H1 (cell line): ENCODE data around the gene DIO3. TPM values are rescaled to one million over a fixed set of nuclear protein-coding genes. Genes with fewer than 3 reads are reported as not detected.

ENCODE experiments used
- CTCF ChIA-PET: fragments of 300-600 bp; sonication (Branson Sonifier 250); formaldehyde crosslinking; loops from one replicate; lab custom pipeline; 2021; ENCODE audit not compliant: partially characterized antibody; lab: Charles Lee
- POLR2A ChIA-PET: fragments of 300-600 bp; sonication (Branson Sonifier 250); formaldehyde crosslinking; loops from one replicate; lab custom pipeline; 2021; ENCODE audit warnings: inconsistent platforms; ENCODE audit not compliant: partially characterized antibody; lab: Charles Lee
- DNase-seq, 2 experiments: peaks; one replicate each; pipeline versions ENCODE4 v3.0.0 to v3.0.0-alpha.2; 2010 to 2022; ENCODE audit warnings: low spot score in 2 of 2, low read depth in 1 of 2, mixed read lengths in 1 of 2
- FAIRE-seq: peaks from 2 replicates; lab custom pipeline; 2011; peaks lifted over from hg19 to GRCh38; lab: Jason Lieb, UNC
- H2AFZ ChIP-seq: 2 replicates; pipeline ENCODE4 v1.8.1; 2012; ENCODE audit warnings: low read length, inconsistent platforms
- H2AK5ac ChIP-seq: 2 replicates; pipeline ENCODE4 v1.6.1; 2013; ENCODE audit warnings: low read depth, low read length
- H2BK120ac ChIP-seq: replicated peaks from 2 replicates; pipeline ENCODE3; 2013; ENCODE audit warnings: low read depth, low read length, inconsistent platforms
- H2BK12ac ChIP-seq: 2 replicates; pipeline ENCODE4 v1.6.1; 2013; ENCODE audit warnings: low read depth, low read length
- H2BK15ac ChIP-seq: 2 replicates; pipeline ENCODE4 v1.6.1; 2013; ENCODE audit warnings: low read length
- H2BK20ac ChIP-seq: 2 replicates; pipeline ENCODE4 v1.6.1; 2013; ENCODE audit warnings: low read length
- H2BK5ac ChIP-seq: 2 replicates; pipeline ENCODE4 v1.6.1; 2013; ENCODE audit warnings: low read depth, low read length
- H3K14ac ChIP-seq: 2 replicates; pipeline ENCODE4 v1.6.1; 2013; ENCODE audit warnings: inconsistent platforms; ENCODE audit not compliant: insufficient read length
- H3K18ac ChIP-seq: 2 replicates; pipeline ENCODE4 v1.6.1; 2013; ENCODE audit warnings: low read length; ENCODE audit errors: extremely low read depth
- H3K23ac ChIP-seq: 2 replicates; pipeline ENCODE4 v1.6.1; 2013; ENCODE audit warnings: inconsistent platforms; ENCODE audit not compliant: insufficient read length
- H3K23me2 ChIP-seq: 2 replicates; pipeline ENCODE4 v1.6.1; 2013; ENCODE audit warnings: low read depth, low read length
- H3K27ac ChIP-seq: 2 replicates; pipeline ENCODE4 v1.6.1; 2011; ENCODE audit warnings: low read depth, low read length, inconsistent platforms
- H3K27me3 ChIP-seq, 4 experiments: replicated peaks in 1 of 4; 1 replicate in 1 of 4; 2 replicates in 3 of 4; pipeline versions ENCODE4 v1.6.1 to v1.8.1; 2011 to 2013; ENCODE audit warnings: low read length in 3 of 4, mild to moderate bottlenecking in 3 of 4, inconsistent platforms in 2 of 4, mixed read lengths in 2 of 4, moderate library complexity in 1 of 4; ENCODE audit not compliant: control insufficient read depth in 3 of 4, insufficient read depth in 3 of 4; ENCODE audit errors: extremely low read depth in 1 of 4
- H3K36me3 ChIP-seq, 4 experiments: 2 replicates each; pipeline versions ENCODE4 v1.6.1 to v1.8.1; 2011 to 2013; ENCODE audit warnings: mild to moderate bottlenecking in 4 of 4, low read length in 3 of 4, moderate library complexity in 2 of 4, control low read depth in 1 of 4, inconsistent platforms in 1 of 4; ENCODE audit not compliant: insufficient read depth in 4 of 4, control insufficient read depth in 2 of 4
- H3K4ac ChIP-seq: replicated peaks from 2 replicates; pipeline ENCODE3; 2013; ENCODE audit warnings: low read length, low read depth, mixed read lengths, inconsistent platforms; ENCODE audit not compliant: insufficient read length
- H3K4me1 ChIP-seq, 4 experiments: replicated peaks in 1 of 4; 1 replicate in 1 of 4; 2 replicates in 3 of 4; pipeline versions ENCODE4 v1.6.1 to v1.8.1; 2011 to 2013; ENCODE audit warnings: low read length in 3 of 4, inconsistent platforms in 2 of 4, mixed read lengths in 1 of 4; ENCODE audit not compliant: insufficient read depth in 4 of 4, control insufficient read depth in 3 of 4
- H3K4me2 ChIP-seq, 2 experiments: 2 replicates each; pipeline versions ENCODE4 v1.6.1 to v1.8.1; 2011 to 2013; ENCODE audit warnings: low read depth in 2 of 2, low read length in 2 of 2, control low read depth in 1 of 2, inconsistent platforms in 1 of 2, mild to moderate bottlenecking in 1 of 2; ENCODE audit not compliant: insufficient read depth in 1 of 2
- H3K4me3 ChIP-seq, 4 experiments: fragments of 200-600, 300-600 bp in 1 of 4; sonication (generic), shearing (Covaris generic), sonication (Bioruptor Twin) in 1 of 4; 2 replicates each; pipeline versions ENCODE4 v1.5.1 to v1.8.1; 2011 to 2016; ENCODE audit warnings: low read length in 4 of 4, low read depth in 3 of 4, control low read depth in 2 of 4, inconsistent platforms in 2 of 4, mild to moderate bottlenecking in 2 of 4, mixed read lengths in 1 of 4, moderate library complexity in 1 of 4; ENCODE audit not compliant: insufficient read depth in 2 of 4; ENCODE audit errors: extremely low read depth in 1 of 4
- H3K56ac ChIP-seq: replicated peaks from 2 replicates; pipeline ENCODE3; 2013; ENCODE audit warnings: low read depth, mild to moderate bottlenecking, mixed read lengths, low read length, inconsistent platforms; ENCODE audit not compliant: insufficient read length
- H3K79me1 ChIP-seq: 2 replicates; pipeline ENCODE4 v1.6.1; 2013; ENCODE audit warnings: low read depth, low read length, control low read depth
- H3K79me2 ChIP-seq, 2 experiments: 2 replicates each; pipeline versions ENCODE4 v1.6.1 to v1.8.1; 2012 to 2013; ENCODE audit warnings: low read length in 2 of 2, mild to moderate bottlenecking in 2 of 2, inconsistent platforms in 1 of 2; ENCODE audit not compliant: insufficient read depth in 2 of 2, control insufficient read depth in 1 of 2
- H3K9ac ChIP-seq, 4 experiments: replicated peaks in 1 of 4; 1 replicate in 1 of 4; 2 replicates in 3 of 4; pipeline versions ENCODE4 v1.6.1 to v1.8.1; 2011 to 2013; ENCODE audit warnings: low read depth in 3 of 4, low read length in 3 of 4, control low read depth in 2 of 4, mild to moderate bottlenecking in 2 of 4, moderate library complexity in 2 of 4, inconsistent platforms in 1 of 4; ENCODE audit errors: extremely low read depth in 1 of 4
- H3K9me3 ChIP-seq, 2 experiments: 2 replicates each; pipeline versions ENCODE4 v1.6.1 to v1.8.1; 2012 to 2013; ENCODE audit warnings: mild to moderate bottlenecking in 2 of 2, moderate library complexity in 2 of 2, control low read depth in 1 of 2, inconsistent platforms in 1 of 2, low read depth in 1 of 2, low read length in 1 of 2, mixed read lengths in 1 of 2; ENCODE audit not compliant: insufficient read depth in 2 of 2
- H4K20me1 ChIP-seq, 2 experiments: replicated peaks in 1 of 2; 2 replicates each; pipeline versions ENCODE3 to v1.8.1; 2011 to 2013; ENCODE audit warnings: inconsistent platforms in 2 of 2, low read length in 2 of 2, mild to moderate bottlenecking in 1 of 2; ENCODE audit not compliant: insufficient read depth in 2 of 2, control insufficient read depth in 1 of 2
- H4K5ac ChIP-seq: 2 replicates; pipeline ENCODE4 v1.6.1; 2013; ENCODE audit warnings: low read length, low read depth, mixed read lengths, inconsistent platforms; ENCODE audit not compliant: insufficient read length
- H4K8ac ChIP-seq: 2 replicates; pipeline ENCODE4 v1.8.0; 2013; ENCODE audit warnings: mild to moderate bottlenecking, moderate library complexity, low read length, inconsistent platforms; ENCODE audit not compliant: insufficient read depth; ENCODE audit errors: extremely low read depth
- H4K91ac ChIP-seq: replicated peaks from 2 replicates; pipeline ENCODE3; 2013; ENCODE audit warnings: low read length, mixed read lengths, inconsistent platforms; ENCODE audit not compliant: insufficient read length
- GTF2F1 ChIP-seq: IDR thresholded peaks from 2 replicates; pipeline ENCODE4 v1.6.1; 2012; ENCODE audit warnings: low read depth, low read length, improper control_type of control experiment, borderline replicate concordance
- HDAC6 ChIP-seq: IDR thresholded peaks from one replicate; pipeline ENCODE4 v1.7.1; 2012; ENCODE audit warnings: low read depth, mild to moderate bottlenecking, inconsistent platforms, low read length, moderate library complexity
- MAFK ChIP-seq: IDR thresholded peaks from 2 replicates; pipeline ENCODE4 v1.6.1; 2012; ENCODE audit warnings: low read depth, mild to moderate bottlenecking, improper control_type of control experiment, low read length
- NRF1 ChIP-seq: IDR thresholded peaks from 2 replicates; pipeline ENCODE4 v1.6.1; 2011; ENCODE audit warnings: mild to moderate bottlenecking, low read depth, low read length, improper control_type of control experiment
- PHF8 ChIP-seq: fragments of 200-600 bp; sonication (generic); conservative IDR thresholded peaks from 2 replicates; pipeline ENCODE4 v1.7.1; 2012; ENCODE audit warnings: low read depth, mild to moderate bottlenecking, inconsistent platforms, low read length, moderate library complexity
- POU5F1 ChIP-seq: IDR thresholded peaks from 2 replicates; pipeline ENCODE4 v1.6.1; 2011; ENCODE audit warnings: low read depth, mild to moderate bottlenecking, low read length, moderate library complexity
- RXRA ChIP-seq: IDR thresholded peaks from 2 replicates; pipeline ENCODE4 v1.6.1; 2011; ENCODE audit warnings: low read depth, mild to moderate bottlenecking, low read length, moderate library complexity; ENCODE audit not compliant: insufficient read depth
- WGBS, 2 experiments: shearing (Covaris generic) in 1 of 2; methylation state at CpG; one replicate each; pipeline versions ENCODE4 v1.1.6 to v1.1.7; 2013 to 2015; ENCODE audit warnings: low lambda C conversion rate in 2 of 2, mixed read lengths in 2 of 2, inconsistent platforms in 1 of 2, low coverage in 1 of 2, missing lambda C conversion rate in 1 of 2; ENCODE audit not compliant: insufficient replicate concordance in 2 of 2, insufficient coverage in 1 of 2, insufficient read length in 1 of 2; ENCODE audit errors: extremely low coverage in 1 of 2, missing lambda C conversion rate in 1 of 2; 5-methylcytosine and 5-hydroxymethylcytosine counted together
- polyA plus RNA-seq, 7 experiments: library from polyadenylated mRNA; depleted of rRNA in 3 of 7; stranded (reverse) in 5 of 7; unstranded in 2 of 7; fragments of >200 nt in 5 of 7; fragments of 200-250 nt in 2 of 7; gene quantifications; 1 replicate in 5 of 7; 2 replicates in 1 of 7; 4 replicates in 1 of 7; pipeline versions ENCODE4 v1.2.1 to v1.2.3, GENCODE V29; 2011 to 2013; ENCODE audit warnings: missing spikeins in 2 of 7, mixed read lengths in 2 of 7
- total RNA-seq: library from RNA; stranded (reverse); fragmentation: NEBNext Ultra II Directional; extraction: Animal tissue kit (Norgen Biotek cat#: 25700); gene quantifications from 2 replicates; pipeline ENCODE4 v1.2.1, GENCODE V29; 2021

The DIO3 gene
- total and polyA plus RNA-seq, 2 of the 8 experiments (the other 6 are each of a cell fraction or from before 2014, with no cell fraction given) = 0.17 to 0.19 TPM

DNA sequence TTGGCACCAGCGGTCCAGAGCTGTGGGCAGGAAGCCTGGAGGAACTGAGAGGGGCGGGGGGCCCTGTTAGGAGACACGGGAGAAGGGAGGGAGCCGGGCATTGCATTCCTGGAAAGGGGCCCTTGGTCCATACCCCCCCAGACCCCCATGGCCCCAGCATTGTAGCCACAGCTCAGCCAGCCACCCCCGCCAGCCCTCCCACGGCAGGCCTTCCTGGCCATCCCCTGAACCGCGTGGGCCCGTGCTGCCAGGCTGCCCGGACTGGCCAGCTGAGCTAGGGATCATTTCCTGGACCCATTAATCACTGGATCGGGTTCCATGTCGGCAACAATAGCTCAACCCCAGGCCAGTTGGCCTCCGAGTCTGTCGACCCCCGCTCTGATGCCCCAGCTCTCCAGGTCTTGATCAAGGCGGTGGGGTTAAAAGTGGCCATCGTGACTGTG is 39.8 kb upstream of the DIO3 start:
- no peak overlapping the region for H4K5ac ChIP-seq
- FAIRE-seq = no peak
- no peak overlapping the region for H3K27ac ChIP-seq
- no peaks in the 10 kb centered on the region for H4K20me1 ChIP-seq
- no peak overlapping the region for H3K9ac ChIP-seq
- H3K4me2 ChIP-seq = no peak overlapping the region
- peaks cover 0 to 12% (median 0%) of the 10 kb centered on the region in 4 experiments; a peak in 2 of 7 replicates for H3K4me1 ChIP-seq
- H3K18ac ChIP-seq = no peak overlapping the region
- 85% methylated on average over 12 of the region's 17 CpGs; no CpG with 5 or more reads in 1 of the 2 experiments for WGBS, 2 experiments
- no peaks in the 10 kb centered on the region for H3K36me3 ChIP-seq
- H3K27me3 ChIP-seq = no peaks in the 10 kb centered on the region
- no peak for DNase-seq
- H3K4me3 ChIP-seq = no peak overlapping the region
- no peak overlapping the region for H2BK20ac ChIP-seq
- 0 out of 2 replicates have a peak, but pooled peaks cover 2% of the 10 kb centered on the region for H3K23me2 ChIP-seq
- H2BK12ac ChIP-seq = no peak overlapping the region
- H4K91ac ChIP-seq = no peak overlapping the region
- ChIA-PET POLR2A (no interaction called here), CTCF (interaction anchor here (0.7 to 1.4 kb wide), 8 partner anchors 11 to 615 kb away, joined by 3 to 4 read pairs (median 3); no protein-coding TSS in a partner anchor)
- peaks cover 0 to 2% of the 10 kb centered on the region in 2 experiments; a peak in 1 of 4 replicates for H3K9me3 ChIP-seq
- peak overlapping the region; percentile 60; the same call in 1 of the 2 replicates for H4K8ac ChIP-seq
- no peak overlapping the region for H3K23ac ChIP-seq
- H2BK120ac ChIP-seq = no peak overlapping the region
- no peaks in the 10 kb centered on the region; the same call in 1 of the 2 replicates for H3K79me1 ChIP-seq
- no peak overlapping the region for H3K4ac ChIP-seq
- H3K14ac ChIP-seq = no peak overlapping the region
- H2AK5ac ChIP-seq = no peak overlapping the region
- no peak overlapping the region for H3K56ac ChIP-seq
- H2AFZ ChIP-seq = no peak overlapping the region
- H2BK5ac ChIP-seq = no peak overlapping the region
- H3K79me2 ChIP-seq = no peaks in the 10 kb centered on the region
- H2BK15ac ChIP-seq = no peak overlapping the region
- TF ChIP-seq RXRA (no peak), MAFK (no peak), GTF2F1 (no peak), PHF8 (no peak), HDAC6 (no peak), NRF1 (no peak), POU5F1 (no peak)
